Activated CD4-positive, alpha-beta T cell treated with anti-CD3 and anti-CD28 coated beads, Interleukin-2, amount 10 ng/mL, durations not matched to agents 7 days and 5 days (primary cell): Measurements from ENCODE around the gene KRTAP12-3. TPM values are rescaled to one million over a fixed set of nuclear protein-coding genes. Genes with fewer than 3 reads are reported as not detected.
A peak's percentile ranks its signal among the peaks of the same experiment; 100 is the strongest.
"Not testable (repeated sequence)": the region's sequence is repeated elsewhere in the genome, so short reads cannot be mapped to it uniquely, and the experiment has no call there.

Experiments
- CTCF ChIA-PET: fragments of 350-600 bp; sonication (Branson Sonifier 250); formaldehyde crosslinking; loops from one replicate; lab custom pipeline; 2021; ENCODE audit warnings: antibody characterized with exemption; lab: Charles Lee
- POLR2A ChIA-PET: fragments of 350-600 bp; sonication (Branson Sonifier 250); formaldehyde crosslinking; loops from one replicate; lab custom pipeline; 2021; ENCODE audit warnings: antibody characterized with exemption; lab: Charles Lee
- DNase-seq: peaks from one replicate; pipeline ENCODE4 v3.0.0-alpha.2; 2020
- H3K27ac Mint-ChIP-seq: one replicate; pipeline ENCODE4 v1.8.0; 2021; ENCODE audit warnings: mild to moderate bottlenecking, moderate library complexity, mixed read lengths
- H3K27me3 Mint-ChIP-seq: one replicate; pipeline ENCODE4 v1.8.0; 2021; ENCODE audit warnings: mixed read lengths
- H3K36me3 Mint-ChIP-seq: one replicate; pipeline ENCODE4 v1.8.0; 2021; ENCODE audit warnings: low read depth, mixed read lengths
- H3K4me1 Mint-ChIP-seq: one replicate; pipeline ENCODE4 v1.8.0; 2021; ENCODE audit warnings: mixed read lengths
- H3K4me3 Mint-ChIP-seq: one replicate; pipeline ENCODE4 v1.8.0; 2021; ENCODE audit warnings: mild to moderate bottlenecking, moderate library complexity, mixed read lengths
- H3K9me3 Mint-ChIP-seq: one replicate; pipeline ENCODE4 v1.8.0; 2021; ENCODE audit warnings: mixed read lengths
- total RNA-seq, 2 experiments: library from RNA; stranded (reverse); gene quantifications; one replicate each; pipeline ENCODE4 v1.2.3, GENCODE V29; 2021

KRTAP12-3 gene
- total RNA-seq, 2 experiments from 2014 or later, result not detected

- peak overlapping the region; percentile 48 for H3K27ac Mint-ChIP-seq
- ChIA-PET POLR2A (no interaction called here), CTCF (no interaction called here)
- peaks cover 28% of the 10 kb centered on the region for H3K36me3 Mint-ChIP-seq
- peaks cover 30% of the 10 kb centered on the region for H3K9me3 Mint-ChIP-seq
- H3K4me3 Mint-ChIP-seq, result no peak overlapping the region
- DNase-seq, result no peak
- H3K4me1 Mint-ChIP-seq, result peaks cover 30% of the 10 kb centered on the region
- no peaks in the 10 kb centered on the region for H3K27me3 Mint-ChIP-seq
These were observed 41.2 kb upstream of the KRTAP12-3 start for GRCh38 chr21:44616591-44616926.

DNA sequence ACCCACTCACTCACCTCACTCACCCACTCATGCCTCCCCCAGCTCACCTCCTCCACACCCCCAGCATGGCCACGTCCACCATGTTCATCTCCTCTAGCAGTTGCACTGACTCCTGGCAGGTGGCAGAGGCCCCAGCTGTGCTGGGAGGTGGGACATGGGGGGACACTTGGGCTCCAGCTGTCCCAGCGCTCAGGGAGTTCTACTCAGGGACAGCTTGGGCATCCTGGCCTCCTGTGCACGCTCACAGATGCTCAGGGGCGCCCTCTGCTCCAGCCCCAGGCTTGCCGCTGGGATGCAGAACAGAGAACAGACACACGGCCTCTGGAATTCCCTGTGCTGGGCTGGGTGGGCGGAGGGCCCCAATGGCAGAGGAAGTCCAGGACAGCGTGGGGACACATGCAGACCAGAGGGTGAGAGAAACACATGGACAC is 40.6 kb upstream of the KRTAP12-3 start:
- Mint-ChIP-seq H3K4me3 (no peak overlapping the region), H3K4me1 (peaks cover 30% of the 10 kb centered on the region), H3K27ac (no peak overlapping the region), H3K36me3 (peaks cover 30% of the 10 kb centered on the region), H3K27me3 (no peaks in the 10 kb centered on the region), H3K9me3 (peaks cover 33% of the 10 kb centered on the region)
- ChIA-PET POLR2A (no interaction called here), CTCF (no interaction called here)
- no peak for DNase-seq

GRCh38 chr21:44618504-44618903 is 39.2 kb upstream of the KRTAP12-3 start:
- ChIA-PET CTCF (interaction anchor here (1.1 to 1.2 kb wide), 2 partner anchors 37 to 58 kb away, joined by 3 to 4 read pairs; no protein-coding TSS in a partner anchor), POLR2A (no interaction called here)
- Mint-ChIP-seq H3K4me1 (peaks cover 30% of the 10 kb centered on the region), H3K36me3 (peaks cover 32% of the 10 kb centered on the region), H3K27me3 (peaks cover 2% of the 10 kb centered on the region), H3K27ac (peak overlapping the region; percentile 93), H3K4me3 (peak overlapping the region; percentile 37), H3K9me3 (peaks cover 47% of the 10 kb centered on the region)
- no peak for DNase-seq

GRCh38 chr21:44618909-44619308 is 38.8 kb upstream of the KRTAP12-3 start:
- Mint-ChIP-seq H3K27ac (peak overlapping the region; percentile 93), H3K36me3 (peaks cover 35% of the 10 kb centered on the region)
- CTCF ChIA-PET, result interaction anchor here (0.5 to 1.2 kb wide), 3 partner anchors 24 to 57 kb away, joined by 3 to 4 read pairs (median 3); no protein-coding TSS in a partner anchor

DNA sequence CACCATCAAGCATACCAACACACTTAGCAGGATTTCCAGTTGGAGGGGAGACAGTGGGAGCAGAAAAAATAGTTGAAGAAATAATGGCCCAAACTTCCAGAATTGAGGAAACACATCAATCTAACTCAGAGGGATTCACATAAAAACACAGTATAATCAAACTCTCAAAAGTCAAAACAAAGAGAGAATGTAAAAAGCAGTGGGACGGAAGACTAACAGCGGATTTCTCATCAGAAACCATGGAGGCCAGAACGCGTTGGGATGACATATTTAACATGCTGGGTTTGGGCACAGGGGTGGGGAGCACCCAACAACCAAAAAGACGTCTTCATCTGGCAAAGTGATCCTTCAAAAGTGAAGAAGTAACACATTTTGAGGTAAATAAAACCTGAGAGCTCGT is 37.8 kb upstream of the KRTAP12-3 start:
- H3K27me3 Mint-ChIP-seq, result peaks cover 11% of the 10 kb centered on the region
- peaks cover 61% of the 10 kb centered on the region for H3K9me3 Mint-ChIP-seq
- ChIA-PET POLR2A (no interaction called here), CTCF (interaction anchor here (1.2 kb wide), 1 partner anchor 56 kb away, joined by 3 read pairs; no protein-coding TSS in a partner anchor)
- peaks cover 41% of the 10 kb centered on the region for H3K36me3 Mint-ChIP-seq
- H3K4me1 Mint-ChIP-seq, result peaks cover 30% of the 10 kb centered on the region
- no peak for DNase-seq
- H3K27ac Mint-ChIP-seq, result no peak overlapping the region
- no peak overlapping the region for H3K4me3 Mint-ChIP-seq

More at GRCh38 chr21:44618909-44619308, 38.8 kb upstream of the KRTAP12-3 start:
- POLR2A ChIA-PET, result no interaction called here
- Mint-ChIP-seq H3K27me3 (peaks cover 6% of the 10 kb centered on the region), H3K4me3 (peak overlapping the region; percentile 37), H3K4me1 (peaks cover 30% of the 10 kb centered on the region), H3K9me3 (peaks cover 51% of the 10 kb centered on the region)
- DNase-seq, result peak; percentile 72

- Mint-ChIP-seq H3K27ac (no peak overlapping the region), H3K36me3 (peaks cover 35% of the 10 kb centered on the region), H3K4me1 (peaks cover 16% of the 10 kb centered on the region)
These were observed 34.2 kb upstream of the KRTAP12-3 start for GRCh38 chr21:44623575-44623974.

GRCh38 chr21:44625756-44626155 is 32.0 kb upstream of the KRTAP12-3 start:
- ChIA-PET CTCF (interaction anchor here (1.0 to 1.3 kb wide), 2 partner anchors 28 to 32 kb away, joined by 3 read pairs; partner anchors contain the start of gene KRTAP12-3), POLR2A (no interaction called here)
- Mint-ChIP-seq H3K27ac (no peak overlapping the region), H3K27me3 (peaks cover 11% of the 10 kb centered on the region), H3K4me3 (no peak overlapping the region), H3K36me3 (peaks cover 24% of the 10 kb centered on the region), H3K9me3 (peaks cover 47% of the 10 kb centered on the region), H3K4me1 (peaks cover 12% of the 10 kb centered on the region)
- no peak for DNase-seq

More at GRCh38 chr21:44623575-44623974, 34.2 kb upstream of the KRTAP12-3 start:
- ChIA-PET POLR2A (no interaction called here), CTCF (no interaction called here)
- DNase-seq, result no peak
- Mint-ChIP-seq H3K9me3 (peaks cover 55% of the 10 kb centered on the region), H3K4me3 (no peak overlapping the region), H3K27me3 (peaks cover 11% of the 10 kb centered on the region)

- no peak for DNase-seq
- Mint-ChIP-seq H3K9me3 (peaks cover 49% of the 10 kb centered on the region), H3K4me1 (peaks cover 12% of the 10 kb centered on the region), H3K4me3 (no peak overlapping the region), H3K36me3 (peaks cover 26% of the 10 kb centered on the region), H3K27me3 (peaks cover 11% of the 10 kb centered on the region), H3K27ac (no peak overlapping the region)
- ChIA-PET CTCF (interaction anchor here (1.0 to 1.5 kb wide), 3 partner anchors 17 to 31 kb away, joined by 3 read pairs; partner anchors contain the start of gene KRTAP12-3), POLR2A (no interaction called here)
These were observed 31.5 kb upstream of the KRTAP12-3 start for GRCh38 chr21:44626262-44626661.

- H3K36me3 Mint-ChIP-seq, result peaks cover 25% of the 10 kb centered on the region
- H3K4me1 Mint-ChIP-seq, result peaks cover 12% of the 10 kb centered on the region
- no peak for DNase-seq
- H3K27ac Mint-ChIP-seq, result no peak within 1 kb of the TSS
- peaks cover 12% of the 10 kb centered on the region for H3K27me3 Mint-ChIP-seq
- ChIA-PET CTCF (interaction anchor here (1.2 to 1.5 kb wide), 2 partner anchors 18 to 87 kb away, joined by 3 read pairs; no protein-coding TSS in a partner anchor), POLR2A (no interaction called here)
- peaks cover 51% of the 10 kb centered on the region for H3K9me3 Mint-ChIP-seq
- no peak within 1 kb of the TSS for H3K4me3 Mint-ChIP-seq
These were observed 31.0 kb upstream of the KRTAP12-3 start, which contains the start of gene KRTAP10-9 for GRCh38 chr21:44626673-44627143. KRTAP10-9 (plus strand) TSS chr21:44627093; CDS start chr21:44627172, 79 bp downstream.

GRCh38 chr21:44627181-44627822 is 30.4 kb upstream of the KRTAP12-3 start:
- H3K4me3 Mint-ChIP-seq, POLR2A ChIA-PET, H3K27ac Mint-ChIP-seq, DNase-seq: not testable (repeated sequence)
- Mint-ChIP-seq H3K9me3 (peaks cover 53% of the 10 kb centered on the region), H3K4me1 (peaks cover 12% of the 10 kb centered on the region), H3K27me3 (peaks cover 13% of the 10 kb centered on the region), H3K36me3 (peaks cover 24% of the 10 kb centered on the region)
- CTCF ChIA-PET, result interaction anchor here (1.2 to 1.5 kb wide), 2 partner anchors 18 to 86 kb away, joined by 3 read pairs; no protein-coding TSS in a partner anchor

- CTCF ChIA-PET, result interaction anchor here (1.2 to 1.6 kb wide), 3 partner anchors 19 to 86 kb away, joined by 3 read pairs; partner anchors contain the start of gene KRTAP12-4
- not testable (repeated sequence) for H3K4me3 Mint-ChIP-seq
These were observed 29.9 kb upstream of the KRTAP12-3 start for GRCh38 chr21:44627831-44628233.

GRCh38 chr21:44628707-44629391 is 28.9 kb upstream of the KRTAP12-3 start:
- peaks cover 43% of the 10 kb centered on the region for H3K9me3 Mint-ChIP-seq
- no peak overlapping the region for H3K27ac Mint-ChIP-seq
- H3K27me3 Mint-ChIP-seq, result peaks cover 13% of the 10 kb centered on the region
- H3K4me1 Mint-ChIP-seq, result peaks cover 12% of the 10 kb centered on the region
- ChIA-PET POLR2A (no interaction called here), CTCF (interaction anchor here (1.6 kb wide), 1 partner anchor 26 kb away, joined by 3 read pairs; the partner anchor contains the start of gene KRTAP12-4)
- no peak for DNase-seq
- peaks cover 19% of the 10 kb centered on the region for H3K36me3 Mint-ChIP-seq
- H3K4me3 Mint-ChIP-seq, result no peak overlapping the region

More at GRCh38 chr21:44627831-44628233, 29.9 kb upstream of the KRTAP12-3 start:
- H3K27ac Mint-ChIP-seq, POLR2A ChIA-PET, DNase-seq: not testable (repeated sequence)
- peaks cover 24% of the 10 kb centered on the region for H3K36me3 Mint-ChIP-seq
- peaks cover 48% of the 10 kb centered on the region for H3K9me3 Mint-ChIP-seq
- H3K27me3 Mint-ChIP-seq, result peaks cover 13% of the 10 kb centered on the region
- H3K4me1 Mint-ChIP-seq, result peaks cover 12% of the 10 kb centered on the region
